Neural progenitor cell (in vitro differentiated cells): ENCODE results near the gene ARHGAP24. TPM values are rescaled to one million over a fixed set of nuclear protein-coding genes. Genes with fewer than 3 reads are reported as not detected.

ENCODE experiments used
- DNase-seq: peaks from one replicate; pipeline ENCODE4 v3.0.0-alpha.2; 2016; ENCODE audit warnings: low spot score
- H2AFZ ChIP-seq: fragments of 200-600 bp; sonication (generic); replicated peaks from 2 replicates; pipeline ENCODE4 v1.6.1; 2016; ENCODE audit warnings: antibody characterized with exemption
- H3F3A ChIP-seq: fragments of 200-600 bp; sonication (generic); 2 replicates; pipeline ENCODE4 v1.6.1; 2016; ENCODE audit warnings: antibody characterized with exemption, low read depth
- H3K27ac ChIP-seq: fragments of 200-600 bp; sonication (generic); 2 replicates; pipeline ENCODE4 v1.5.1; 2016; ENCODE audit warnings: mild to moderate bottlenecking
- H3K27me3 ChIP-seq: fragments of 200-600 bp; sonication (generic); 2 replicates; pipeline ENCODE4 v1.6.1; 2016; ENCODE audit warnings: mild to moderate bottlenecking, moderate library complexity
- H3K36me3 ChIP-seq: fragments of 200-600 bp; sonication (generic); 2 replicates; pipeline ENCODE4 v1.5.1; 2016
- H3K4me1 ChIP-seq: fragments of 200-600 bp; sonication (generic); 2 replicates; pipeline ENCODE4 v1.6.1; 2016; ENCODE audit warnings: mixed run types
- H3K4me2 ChIP-seq: fragments of 200-600 bp; sonication (generic); 2 replicates; pipeline ENCODE4 v1.6.1; 2016
- H3K4me3 ChIP-seq: fragments of 200-600 bp; sonication (generic); 2 replicates; pipeline ENCODE4 v1.5.1; 2016
- H3K79me2 ChIP-seq: fragments of 200-600 bp; sonication (generic); 2 replicates; pipeline ENCODE4 v1.6.1; 2016; ENCODE audit warnings: low read depth
- H3K9ac ChIP-seq: fragments of 200-600 bp; sonication (generic); 2 replicates; pipeline ENCODE4 v1.6.1; 2016
- H3K9me3 ChIP-seq: fragments of 200-600 bp; sonication (generic); 2 replicates; pipeline ENCODE4 v1.5.1; 2016; ENCODE audit warnings: low read depth
- H4K20me1 ChIP-seq: fragments of 200-600 bp; sonication (generic); 2 replicates; pipeline ENCODE4 v1.6.1; 2016; ENCODE audit warnings: low read depth
- H3K27ac Mint-ChIP-seq: 3 replicates; pipeline ENCODE4 v1.8.0; 2021; ENCODE audit warnings: mixed read lengths
- H3K27me3 Mint-ChIP-seq: 2 replicates; pipeline ENCODE4 v1.8.0; 2022; ENCODE audit warnings: low read depth, mild to moderate bottlenecking, inconsistent platforms, moderate library complexity, mixed read lengths; ENCODE audit not compliant: insufficient read depth
- H3K36me3 Mint-ChIP-seq: 3 replicates; pipeline ENCODE4 v1.8.0; 2021; ENCODE audit warnings: mixed read lengths
- H3K4me1 Mint-ChIP-seq: 3 replicates; pipeline ENCODE4 v1.8.0; 2021; ENCODE audit warnings: mixed read lengths
- H3K4me3 Mint-ChIP-seq: 3 replicates; pipeline ENCODE4 v1.8.0; 2021; ENCODE audit warnings: mild to moderate bottlenecking, moderate library complexity, mixed read lengths
- H3K9me3 Mint-ChIP-seq: 3 replicates; pipeline ENCODE4 v1.8.0; 2020; ENCODE audit warnings: mixed read lengths
- CTCF ChIP-seq: fragments of 200-600 bp; sonication (generic); IDR thresholded peaks from 2 replicates; pipeline ENCODE4 v1.5.1; 2017; ENCODE audit warnings: antibody characterized with exemption, mild to moderate bottlenecking
- EZH2 ChIP-seq: fragments of 200-600 bp; sonication (generic); IDR thresholded peaks from 2 replicates; pipeline ENCODE4 v1.6.1; 2017; ENCODE audit warnings: antibody characterized with exemption, mild to moderate bottlenecking, moderate library complexity
- EZH2phosphoT487 ChIP-seq: fragments of 200-600 bp; sonication (generic); IDR thresholded peaks from 2 replicates; pipeline ENCODE4 v1.6.1; 2017; ENCODE audit warnings: antibody characterized with exemption
- total RNA-seq: library from RNA; depleted of rRNA; stranded (reverse); fragments of >200 nt; gene quantifications from 2 replicates; pipeline ENCODE4 v1.2.3, GENCODE V29; 2015; ENCODE audit warnings: low replicate concordance

Gene ARHGAP24
- total RNA-seq, 1 donor from 2014 or later: 2.2 TPM

DNA sequence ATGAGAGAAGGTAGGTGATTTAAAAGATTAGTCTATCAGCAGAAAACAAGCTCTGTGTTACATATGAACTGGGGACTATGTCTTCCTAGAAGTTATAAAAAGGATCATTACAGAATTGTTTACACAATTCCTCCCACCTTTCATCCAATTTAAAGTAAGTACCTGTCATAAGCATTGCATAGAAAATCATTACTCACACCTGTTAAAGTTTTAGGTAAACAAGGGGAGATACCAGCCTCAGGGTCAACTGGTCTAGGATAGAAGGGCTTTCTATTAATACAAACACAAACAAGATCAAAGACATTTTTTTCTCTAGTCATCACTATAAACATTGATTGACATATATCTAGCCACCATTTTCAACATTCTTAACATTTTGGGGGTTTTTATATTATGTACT is 333.9 kb downstream of the ARHGAP24 start:
- peaks cover 19% of the 10 kb centered on the region for H3K4me1 Mint-ChIP-seq
- no peaks in the 10 kb centered on the region for H3K36me3 ChIP-seq
- H3K36me3 Mint-ChIP-seq: no peaks in the 10 kb centered on the region
- H3K9me3 Mint-ChIP-seq: no peaks in the 10 kb centered on the region
- no peaks in the 10 kb centered on the region for H3K27me3 Mint-ChIP-seq
- H3K27ac ChIP-seq: no peak overlapping the region
- H3K27ac Mint-ChIP-seq: no peak overlapping the region
- H3K4me1 ChIP-seq: peaks cover 7% of the 10 kb centered on the region
- H3K4me3 Mint-ChIP-seq: no peak overlapping the region
- no peaks in the 10 kb centered on the region for H3K79me2 ChIP-seq
- no peak for DNase-seq
- H2AFZ ChIP-seq: no peak overlapping the region
- no peak overlapping the region for H3K4me2 ChIP-seq
- no peak overlapping the region for H3K4me3 ChIP-seq
- no peaks in the 10 kb centered on the region for H3F3A ChIP-seq
- H4K20me1 ChIP-seq: no peaks in the 10 kb centered on the region
- no peak for TF ChIP-seq CTCF
- TF ChIP-seq EZH2phosphoT487: no peak
- no peak for TF ChIP-seq EZH2
- H3K9ac ChIP-seq: no peak overlapping the region
- H3K27me3 ChIP-seq: no peaks in the 10 kb centered on the region
- H3K9me3 ChIP-seq: no peaks in the 10 kb centered on the region

- H3K4me2 ChIP-seq: no peak overlapping the region
- no peak for DNase-seq
- H3K27me3 Mint-ChIP-seq: peaks cover 5% of the 10 kb centered on the region
- H3K79me2 ChIP-seq: no peaks in the 10 kb centered on the region
- H4K20me1 ChIP-seq: no peaks in the 10 kb centered on the region
- no peaks in the 10 kb centered on the region for H3K9me3 ChIP-seq
- no peaks in the 10 kb centered on the region for H3F3A ChIP-seq
- H3K27ac ChIP-seq: no peak overlapping the region
- no peaks in the 10 kb centered on the region for H3K27me3 ChIP-seq
- H3K36me3 Mint-ChIP-seq: no peaks in the 10 kb centered on the region
- no peak overlapping the region for H3K4me3 Mint-ChIP-seq
- H3K4me1 Mint-ChIP-seq: peaks cover 19% of the 10 kb centered on the region
- no peaks in the 10 kb centered on the region for H3K36me3 ChIP-seq
- no peak for TF ChIP-seq CTCF
- TF ChIP-seq EZH2phosphoT487: no peak
- TF ChIP-seq EZH2: no peak
- no peak overlapping the region for H2AFZ ChIP-seq
- peaks cover 7% of the 10 kb centered on the region for H3K4me1 ChIP-seq
- H3K4me3 ChIP-seq: no peak overlapping the region
- no peak overlapping the region for H3K27ac Mint-ChIP-seq
- H3K9ac ChIP-seq: no peak overlapping the region
- peaks cover 2% of the 10 kb centered on the region for H3K9me3 Mint-ChIP-seq
These were observed 337.8 kb downstream of the ARHGAP24 start for GRCh38 chr4:85812776-85813175.

DNA sequence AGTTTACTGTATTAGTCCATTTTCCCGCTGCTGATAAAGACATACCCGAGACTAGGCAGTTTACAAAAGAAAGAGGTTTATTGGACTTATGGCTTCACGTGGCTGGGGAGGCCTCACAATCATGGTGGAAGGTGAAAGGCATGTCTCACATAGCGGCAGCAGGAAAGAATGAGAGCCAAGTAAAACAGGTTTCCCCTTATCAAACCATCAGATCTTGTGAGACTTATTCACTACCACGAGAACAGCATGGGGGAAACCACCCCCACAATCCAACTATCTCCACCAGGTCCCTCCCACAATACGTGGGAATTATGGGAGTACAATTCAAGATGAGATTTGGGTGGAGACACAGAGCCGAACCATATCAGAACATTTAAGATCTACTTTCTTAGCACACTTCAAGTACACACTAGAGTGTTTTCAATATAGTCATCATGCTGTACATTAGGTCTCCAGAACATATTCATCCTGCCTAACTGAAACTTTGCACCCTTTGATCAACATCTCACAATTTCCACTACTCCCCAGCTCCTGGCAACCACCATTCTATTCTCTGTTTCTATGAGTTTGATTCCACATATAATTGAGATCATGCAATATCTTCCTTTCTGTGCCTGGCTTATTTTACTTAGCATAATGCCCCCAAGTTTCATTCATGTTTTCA is 341.0 kb downstream of the ARHGAP24 start:
- Histone ChIP-seq H3F3A (no peaks in the 10 kb centered on the region), H3K4me2 (no peak overlapping the region), H2AFZ (no peak overlapping the region), H3K27me3 (no peaks in the 10 kb centered on the region), H3K4me1 (no peaks in the 10 kb centered on the region), H3K9ac (no peak overlapping the region), H3K36me3 (no peaks in the 10 kb centered on the region), H3K27ac (no peak overlapping the region), H4K20me1 (no peaks in the 10 kb centered on the region), H3K9me3 (no peaks in the 10 kb centered on the region), H3K4me3 (no peak overlapping the region), H3K79me2 (no peaks in the 10 kb centered on the region)
- no peak for DNase-seq
- Mint-ChIP-seq H3K4me3 (no peak overlapping the region), H3K27ac (no peak overlapping the region), H3K9me3 (peaks cover 2% of the 10 kb centered on the region), H3K27me3 (peaks cover 5% of the 10 kb centered on the region), H3K4me1 (peaks cover 9% of the 10 kb centered on the region), H3K36me3 (no peaks in the 10 kb centered on the region)
- TF ChIP-seq EZH2 (no peak), EZH2phosphoT487 (no peak), CTCF (no peak)
